Parathyroid adenoma (tissue), 2 donors: ENCODE data around the gene NDUFB4.
"Not testable (repeated sequence)": the region's sequence is repeated elsewhere in the genome, so short reads cannot be mapped to it uniquely, and the experiment has no call there.

Source experiments
- H2AFZ ChIP-seq: fragments of 300-600 bp; sonication (generic); one replicate; pipeline ENCODE4 v1.7.0; 2017; ENCODE audit warnings: antibody characterized with exemption, mild to moderate bottlenecking
- H3K27ac ChIP-seq: fragments of 300-600 bp; sonication (generic); one replicate; pipeline ENCODE4 v1.7.0; 2017
- H3K27me3 ChIP-seq: fragments of 300-600 bp; sonication (generic); one replicate; pipeline ENCODE4 v1.7.0; 2017; ENCODE audit warnings: low read length; ENCODE audit not compliant: control insufficient read depth, insufficient read depth
- H3K36me3 ChIP-seq: fragments of 300-600 bp; sonication (generic); one replicate; pipeline ENCODE4 v1.7.0; 2017; ENCODE audit warnings: low read length; ENCODE audit not compliant: control insufficient read depth, insufficient read depth
- H3K4me1 ChIP-seq: fragments of 300-600 bp; sonication (generic); one replicate; pipeline ENCODE4 v1.7.0; 2017; ENCODE audit warnings: control low read depth
- H3K4me2 ChIP-seq: fragments of 300-600 bp; sonication (generic); one replicate; pipeline ENCODE4 v1.7.0; 2017; ENCODE audit warnings: low read length
- H3K4me3 ChIP-seq: fragments of 300-600 bp; sonication (generic); one replicate; pipeline ENCODE4 v1.7.0; 2017; ENCODE audit warnings: low read depth, low read length
- H3K79me2 ChIP-seq: fragments of 300-600 bp; sonication (generic); one replicate; pipeline ENCODE4 v1.7.0; 2017; ENCODE audit warnings: control low read depth
- H3K9ac ChIP-seq: fragments of 300-600 bp; sonication (generic); one replicate; pipeline ENCODE4 v1.7.0; 2017; ENCODE audit warnings: mild to moderate bottlenecking
- H3K9me3 ChIP-seq: fragments of 300-600 bp; sonication (generic); one replicate; pipeline ENCODE4 v1.7.0; 2017; ENCODE audit warnings: low read length; ENCODE audit not compliant: control insufficient read depth
- CTCF ChIP-seq: fragments of 300-600 bp; sonication (generic); IDR thresholded peaks from one replicate; pipeline ENCODE4 v1.7.0; 2017; ENCODE audit warnings: antibody characterized with exemption, mild to moderate bottlenecking
- donor health status: primary hyperparathyroidism.

The NDUFB4 gene

GRCh38 chr3:120604784-120605183 lies 8.6 kb downstream of the NDUFB4 start:
- Histone ChIP-seq H3K27me3 (no peaks in the 10 kb centered on the region), H3K4me1 (peaks cover 16% of the 10 kb centered on the region), H3K9ac (no peak overlapping the region), H3K36me3 (no peaks in the 10 kb centered on the region), H3K27ac (no peak overlapping the region), H3K4me2 (peak overlapping the region; percentile 36), H3K79me2 (no peaks in the 10 kb centered on the region), H2AFZ (no peak overlapping the region), H3K9me3 (no peaks in the 10 kb centered on the region), H3K4me3 (no peak overlapping the region)
- no peak for TF ChIP-seq CTCF

DNA sequence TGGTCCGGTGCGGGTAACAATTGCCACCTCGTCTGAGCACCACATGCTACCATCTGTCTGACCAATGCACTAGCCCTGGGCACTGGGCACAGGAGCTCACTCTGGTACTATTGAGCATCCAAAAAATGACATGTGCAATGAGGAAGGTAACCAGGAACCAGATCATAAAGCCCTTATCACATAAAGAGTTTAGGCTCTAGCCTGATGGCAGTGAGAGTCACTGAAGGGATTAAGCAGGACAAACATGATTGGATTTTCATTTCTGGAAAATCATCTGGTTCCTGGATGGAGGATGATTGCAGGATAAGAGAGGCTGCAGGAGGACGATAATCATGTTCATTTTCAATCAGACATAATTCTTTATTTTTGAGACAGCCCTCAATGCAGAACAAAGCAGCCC lies 12.4 kb downstream of the NDUFB4 start:
- Histone ChIP-seq H3K27me3 (no peaks in the 10 kb centered on the region), H3K9me3 (no peaks in the 10 kb centered on the region), H3K4me1 (peaks cover 12% of the 10 kb centered on the region), H3K4me3 (no peak overlapping the region), H3K36me3 (no peaks in the 10 kb centered on the region), H3K4me2 (no peak overlapping the region), H3K27ac (no peak overlapping the region), H3K79me2 (no peaks in the 10 kb centered on the region), H3K9ac (no peak overlapping the region), H2AFZ (no peak overlapping the region)
- no peak for TF ChIP-seq CTCF

DNA sequence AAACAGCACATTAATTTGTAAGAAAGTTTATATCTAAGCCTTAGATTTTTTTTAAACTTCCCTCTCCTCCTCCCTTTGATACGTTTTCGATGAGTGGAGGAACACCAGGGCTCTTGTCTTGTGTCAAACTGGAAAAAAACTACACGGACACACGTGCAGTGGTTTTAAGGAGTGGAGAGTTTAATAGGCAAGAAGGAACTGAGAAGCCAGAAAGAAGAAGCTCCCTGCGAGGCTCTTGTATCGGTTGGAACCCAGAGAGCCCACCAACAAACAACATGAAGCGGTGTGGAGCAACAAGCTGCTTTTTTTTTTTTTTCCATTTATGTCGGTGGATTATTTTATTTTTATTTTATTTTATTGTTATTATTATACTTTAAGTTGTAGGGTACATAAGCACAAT lies 18.6 kb downstream of the NDUFB4 start:
- Histone ChIP-seq H3K27ac (no peak overlapping the region), H3K36me3 (no peaks in the 10 kb centered on the region), H3K9ac (no peak overlapping the region), H3K27me3 (no peaks in the 10 kb centered on the region), H2AFZ (no peak overlapping the region), H3K9me3 (no peaks in the 10 kb centered on the region), H3K4me1 (no peaks in the 10 kb centered on the region), H3K4me2 (no peak overlapping the region), H3K79me2 (no peaks in the 10 kb centered on the region), H3K4me3 (no peak overlapping the region)
- no peak for TF ChIP-seq CTCF

DNA sequence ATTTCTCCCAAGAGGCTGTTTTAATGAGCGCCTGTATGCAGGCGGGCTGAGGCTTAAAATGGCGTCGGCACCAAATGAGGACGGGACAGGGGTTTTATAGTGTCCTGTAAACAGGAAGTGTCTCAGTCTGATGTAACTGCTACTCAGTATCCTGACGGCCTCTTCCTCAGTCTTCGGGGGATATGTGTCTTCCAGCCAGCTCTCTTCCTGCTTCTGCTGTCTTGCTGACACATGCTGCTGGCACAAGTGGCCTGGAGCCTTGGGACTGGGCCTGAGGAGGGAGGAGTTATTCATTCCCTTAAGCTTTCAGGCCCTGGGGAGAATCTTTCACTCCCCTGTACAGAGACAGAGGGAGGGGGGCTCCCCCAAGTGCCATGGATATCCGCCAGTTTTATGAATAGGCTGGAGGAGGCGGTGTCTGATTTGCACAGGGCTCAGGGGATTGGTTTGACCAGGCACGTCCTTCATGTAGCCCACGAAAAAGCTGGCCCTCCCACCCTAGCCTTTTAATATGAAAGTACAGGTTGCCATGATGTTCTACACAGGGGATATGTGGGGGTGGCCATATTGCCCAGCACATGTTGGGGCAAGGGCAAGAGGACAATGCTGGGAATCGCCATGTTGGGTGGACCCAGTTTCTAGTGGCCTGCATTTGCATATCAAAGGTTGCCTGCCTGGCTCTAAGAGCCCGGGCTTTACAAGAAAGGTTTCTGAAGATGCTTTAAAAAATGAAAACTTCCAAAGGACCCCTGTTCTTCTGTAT lies 19.9 kb downstream of the NDUFB4 start:
- H2AFZ ChIP-seq: peak overlapping the region; percentile 25
- H3K4me1 ChIP-seq: no peaks in the 10 kb centered on the region
- H3K36me3 ChIP-seq: no peaks in the 10 kb centered on the region
- H3K4me3 ChIP-seq: no peak overlapping the region
- H3K27ac ChIP-seq: no peak overlapping the region
- H3K79me2 ChIP-seq: no peaks in the 10 kb centered on the region
- no peak for TF ChIP-seq CTCF
- no peak overlapping the region for H3K4me2 ChIP-seq
- no peaks in the 10 kb centered on the region for H3K27me3 ChIP-seq
- no peaks in the 10 kb centered on the region for H3K9me3 ChIP-seq
- H3K9ac ChIP-seq: no peak overlapping the region

DNA sequence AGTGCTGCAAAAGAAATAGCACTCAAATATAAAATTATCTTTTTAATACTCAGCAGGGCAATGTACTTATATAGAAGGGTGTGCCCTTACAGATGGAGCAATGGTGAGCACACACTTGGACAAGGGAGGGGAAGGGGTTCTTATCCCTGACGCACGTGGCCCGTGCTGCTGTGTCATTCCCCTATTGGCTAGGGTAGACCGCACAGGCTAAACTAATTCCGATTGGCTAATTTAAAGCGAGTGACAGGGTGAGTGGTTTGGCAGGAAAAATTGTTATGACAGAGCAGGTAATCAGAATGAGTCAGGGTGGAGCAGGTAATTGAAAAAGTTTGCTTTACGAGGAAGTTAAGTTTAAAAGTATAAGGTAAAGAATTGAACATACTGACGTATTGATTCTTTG lies 20.6 kb downstream of the NDUFB4 start:
- not testable (repeated sequence) for H2AFZ ChIP-seq, H3K79me2 ChIP-seq, H3K4me3 ChIP-seq, H3K27ac ChIP-seq, H3K9ac ChIP-seq, H3K36me3 ChIP-seq, H3K9me3 ChIP-seq, H3K4me2 ChIP-seq, H3K4me1 ChIP-seq, H3K27me3 ChIP-seq
